ENCODE data around the gene PPDPF.

GRCh38 chr20:63500902-63501817 lies 19.4 kb upstream of the PPDPF start:
- TF ChIP-seq CTCF (IDR thresholded peaks at IDR 0.05) (no peak), POLR2A (IDR thresholded peaks at IDR 0.05) (no peak)

All from testis (tissue), 2 donors.